Stimulated activated CD4-positive, alpha-beta T cell treated with anti-CD3 and anti-CD28 coated beads, Interleukin-1b, Interleukin-23, amount 100 ng/mL, for 4 hours (primary cell): ENCODE data around the gene UQCR10.
"Not testable (repeated sequence)": the region's sequence is repeated elsewhere in the genome, so short reads cannot be mapped to it uniquely, and the experiment has no call there.

ENCODE experiments used
- DNase-seq, 2 donors: peaks; one replicate each; pipeline ENCODE4 v3.0.0-alpha.2; 2020; ENCODE audit warnings: low read depth in 2 of 2

UQCR10 gene

DNA sequence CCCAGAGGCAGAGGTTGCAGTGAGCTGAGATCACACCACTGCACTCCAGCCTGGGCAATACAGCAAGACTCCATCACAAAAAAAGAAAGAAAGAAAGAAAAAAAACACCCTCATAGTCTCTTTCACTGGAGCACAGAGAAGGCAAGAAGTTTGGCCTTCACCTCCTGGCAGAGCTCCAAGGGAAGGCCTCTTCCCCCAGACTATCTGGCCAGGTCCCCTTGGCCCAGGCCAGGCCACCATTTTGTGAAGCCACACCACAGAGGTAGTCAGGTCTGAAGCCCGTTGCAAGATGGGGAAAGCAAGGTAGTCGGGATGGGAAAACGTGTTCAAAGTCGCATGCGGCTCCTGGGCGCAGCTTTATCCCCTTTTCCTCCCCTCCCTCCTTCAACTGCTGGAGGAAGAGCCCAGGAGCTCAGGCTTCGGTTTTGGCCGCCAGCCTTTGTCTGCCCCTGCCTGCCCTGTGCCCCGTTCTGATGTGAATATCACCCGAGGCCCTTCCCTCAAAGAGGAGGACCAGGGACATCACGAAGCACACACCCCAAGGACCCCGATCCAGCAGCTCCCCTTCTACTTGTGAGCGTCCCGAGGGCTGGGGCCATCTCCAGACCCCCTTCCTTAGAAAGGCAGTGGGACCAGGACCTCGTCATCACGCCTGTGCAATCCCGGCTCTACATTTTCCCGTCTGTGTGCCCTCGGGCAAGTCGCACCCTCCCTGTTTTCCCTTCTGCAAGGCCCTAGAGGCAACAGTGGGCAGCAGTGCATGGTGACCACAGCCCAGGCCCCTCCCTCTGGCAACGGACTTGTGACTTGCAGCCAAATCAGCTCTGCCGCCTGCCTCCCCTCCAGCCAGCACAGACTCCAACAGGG lies 29.7 kb upstream of the UQCR10 start:
- DNase-seq = no peak

DNA sequence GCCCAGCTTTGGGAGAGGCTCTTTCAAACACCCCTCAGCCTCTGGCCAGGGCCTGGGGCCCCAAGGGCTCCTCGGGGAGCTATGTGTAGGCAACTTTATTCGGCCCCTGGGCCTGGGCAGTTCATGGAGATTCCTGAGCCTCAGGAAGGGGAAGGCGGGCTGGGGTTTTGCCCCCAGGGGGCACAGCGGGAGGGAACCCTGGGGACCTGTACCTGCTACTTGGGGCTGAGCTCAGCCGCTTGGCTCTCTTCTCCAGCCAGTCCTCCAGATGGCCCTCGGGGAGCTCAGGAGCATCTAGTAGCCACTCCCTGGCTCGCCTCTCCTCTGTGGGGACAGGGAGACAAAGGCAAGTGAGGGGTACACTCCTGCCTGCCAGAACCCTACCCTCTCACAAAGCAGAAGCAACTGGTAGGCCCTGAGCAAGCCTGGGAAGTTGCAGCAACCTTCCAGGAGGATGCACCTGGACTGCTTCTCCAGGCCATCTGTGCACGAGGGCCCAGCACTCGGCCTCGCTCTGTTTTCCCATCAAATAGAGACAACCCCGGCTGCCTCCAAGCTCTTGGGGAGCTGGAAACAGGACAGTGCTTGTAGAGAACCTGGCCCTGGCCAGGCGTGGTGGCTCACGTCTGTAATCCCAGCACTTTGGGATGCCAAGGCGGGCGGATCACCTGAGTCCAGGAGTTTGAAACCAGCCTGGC lies 28.9 kb upstream of the UQCR10 start:
- DNase-seq = no peak

DNA sequence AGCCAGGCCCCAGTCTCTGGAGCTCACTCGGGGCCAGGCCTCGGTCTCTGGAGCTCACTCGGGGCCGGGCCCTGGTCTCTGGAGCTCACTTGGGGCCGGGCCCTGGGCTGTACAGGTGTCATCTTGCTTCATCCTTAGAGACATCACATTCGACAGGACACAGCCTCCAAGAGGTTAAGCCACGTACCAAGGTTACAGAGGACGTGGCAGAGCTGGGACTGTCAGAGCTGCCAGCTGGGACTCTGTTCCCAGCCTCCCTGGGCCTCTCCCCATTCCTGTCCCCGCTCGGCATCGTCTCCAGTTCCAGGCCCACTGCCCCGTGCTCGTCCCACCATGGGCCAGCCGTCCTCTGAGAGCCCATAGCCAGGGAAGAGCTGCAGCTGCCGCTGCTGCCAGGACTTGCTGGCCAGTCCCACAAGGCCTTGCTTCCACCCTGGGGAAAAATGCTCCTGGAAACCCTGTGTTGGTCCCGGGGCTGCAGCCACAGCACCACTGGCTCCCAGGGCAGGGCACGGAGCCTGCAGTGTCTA lies 27.8 kb upstream of the UQCR10 start:
- no peak for DNase-seq

DNA sequence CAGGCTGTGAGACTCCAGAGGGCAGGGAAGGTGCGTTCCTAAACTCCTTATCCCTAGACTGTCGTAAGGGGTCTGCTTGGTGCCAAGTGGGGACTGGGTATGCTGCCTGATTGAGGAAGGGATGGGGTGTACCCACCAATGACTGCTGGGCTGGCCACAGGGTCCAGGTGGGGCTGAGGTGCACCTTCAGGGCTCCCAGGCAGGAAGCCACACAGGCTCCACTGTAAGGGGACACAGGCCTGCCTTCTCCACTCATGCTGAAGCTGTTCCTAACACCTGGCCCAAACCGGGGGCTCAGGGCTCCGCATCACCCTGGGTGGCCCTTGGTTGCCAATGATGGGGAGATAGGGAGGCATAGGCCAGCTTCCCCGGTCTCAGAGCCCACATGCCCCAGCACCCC lies 27.0 kb upstream of the UQCR10 start:
- no peak for DNase-seq

DNA sequence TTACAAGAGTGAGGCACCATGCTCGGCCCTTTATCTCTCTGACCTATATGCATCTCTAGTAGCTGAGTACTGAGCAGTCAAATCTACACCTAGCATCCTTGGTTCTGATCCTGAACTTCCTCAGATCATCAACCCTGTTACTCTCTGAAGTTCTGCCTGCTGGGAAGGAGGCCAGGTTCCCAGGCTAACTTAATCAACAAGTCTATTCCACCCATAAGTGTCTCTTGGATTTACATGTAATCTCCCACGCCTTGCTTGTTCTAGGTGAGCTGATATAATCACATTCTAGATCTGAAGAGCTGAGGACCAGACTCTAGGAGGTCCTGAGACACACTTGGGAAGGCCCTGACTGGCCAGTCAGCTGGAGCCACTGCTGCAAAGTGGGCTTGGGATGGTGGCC lies 25.2 kb upstream of the UQCR10 start:
- no peak for DNase-seq

DNA sequence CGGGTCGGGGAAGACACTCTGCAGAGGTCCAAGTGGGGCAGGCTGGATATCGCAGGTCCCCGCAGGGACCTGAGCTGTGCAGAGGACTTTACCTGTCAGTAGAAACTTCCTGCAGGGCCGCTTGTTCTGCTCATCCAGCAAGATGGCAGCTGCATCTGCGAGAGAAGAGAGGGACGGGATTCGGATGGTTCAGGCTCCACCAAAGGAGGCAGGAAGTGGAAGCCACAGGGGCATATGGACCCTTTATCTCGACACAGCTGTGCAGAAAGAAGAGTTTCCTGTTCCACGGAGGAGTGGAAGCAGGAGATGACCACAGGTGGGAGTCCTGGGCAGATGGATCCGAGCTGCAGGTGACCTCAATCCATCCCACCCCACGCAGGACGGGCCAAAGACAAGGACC lies 24.8 kb upstream of the UQCR10 start:
- no peak for DNase-seq

DNA sequence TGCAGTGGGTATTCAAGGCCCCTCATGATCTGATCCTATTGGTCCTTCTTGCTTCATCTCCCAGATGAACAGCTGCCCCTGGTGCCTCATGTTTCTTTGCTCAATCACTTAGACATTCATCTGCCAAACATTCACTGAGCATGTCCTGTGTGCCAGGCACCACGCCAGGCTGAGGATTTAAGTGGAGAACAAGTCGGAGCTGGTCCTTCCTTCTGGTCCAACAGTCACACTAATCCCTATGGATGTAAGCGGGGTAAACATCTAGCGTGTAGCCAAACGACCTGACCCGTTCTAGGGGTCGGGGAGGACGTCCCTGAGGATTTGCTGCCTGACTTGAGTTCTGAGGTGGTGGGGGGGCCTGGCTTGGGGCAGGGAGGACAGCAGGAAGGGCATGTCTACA lies 22.3 kb upstream of the UQCR10 start:
- DNase-seq = no peak

DNA sequence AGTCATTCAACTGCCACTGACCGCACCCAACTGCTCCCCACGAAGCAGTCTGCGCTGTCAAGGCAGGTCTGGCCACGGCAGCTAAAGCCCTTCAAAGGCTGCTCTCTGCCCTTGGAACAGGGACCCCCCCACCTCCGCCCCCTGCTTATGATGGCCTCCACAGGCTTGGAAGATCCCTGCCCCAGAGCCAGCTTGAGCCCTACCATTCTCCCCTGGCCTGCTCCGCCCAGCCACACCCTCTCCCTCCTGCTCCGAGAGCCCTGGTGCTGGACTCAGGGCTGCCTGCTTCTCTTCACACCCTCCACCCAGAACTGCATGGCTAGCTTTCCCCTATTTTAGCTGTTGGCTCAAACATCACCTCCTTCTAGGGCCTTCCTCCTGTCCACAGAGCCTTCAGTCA lies 19.3 kb upstream of the UQCR10 start:
- DNase-seq = no peak

DNA sequence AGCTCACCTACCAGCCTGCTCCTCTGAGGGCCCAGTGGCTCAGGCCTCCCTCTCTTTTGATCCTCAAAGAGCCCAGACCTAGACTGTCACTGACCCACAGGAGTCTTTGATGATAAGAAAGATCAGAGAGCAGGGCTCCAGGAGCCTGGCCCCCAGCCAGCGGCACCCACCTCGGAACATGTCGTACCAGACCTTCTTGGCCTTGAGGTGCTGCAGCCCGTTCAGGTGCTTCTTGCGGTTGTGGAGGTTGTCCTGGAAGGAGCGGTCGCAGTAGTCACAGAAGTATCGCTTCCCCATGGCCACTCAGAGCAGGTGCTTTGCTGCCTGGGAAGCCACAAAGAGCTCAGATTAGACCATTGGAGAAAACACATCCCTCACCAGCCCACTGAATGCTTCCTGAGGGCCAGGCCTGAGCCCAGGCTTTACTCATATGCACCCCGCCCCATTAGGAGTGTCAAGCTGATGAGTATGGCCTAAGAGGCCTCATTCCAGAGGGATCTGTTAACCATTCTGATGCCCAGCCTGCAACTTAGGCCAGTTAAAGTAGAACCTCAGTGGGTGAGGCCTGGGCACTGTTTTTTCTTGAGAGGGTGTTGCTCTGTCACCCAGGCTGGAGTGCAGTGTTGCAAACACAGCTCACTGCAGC lies 18.8 kb upstream of the UQCR10 start:
- DNase-seq = no peak

DNA sequence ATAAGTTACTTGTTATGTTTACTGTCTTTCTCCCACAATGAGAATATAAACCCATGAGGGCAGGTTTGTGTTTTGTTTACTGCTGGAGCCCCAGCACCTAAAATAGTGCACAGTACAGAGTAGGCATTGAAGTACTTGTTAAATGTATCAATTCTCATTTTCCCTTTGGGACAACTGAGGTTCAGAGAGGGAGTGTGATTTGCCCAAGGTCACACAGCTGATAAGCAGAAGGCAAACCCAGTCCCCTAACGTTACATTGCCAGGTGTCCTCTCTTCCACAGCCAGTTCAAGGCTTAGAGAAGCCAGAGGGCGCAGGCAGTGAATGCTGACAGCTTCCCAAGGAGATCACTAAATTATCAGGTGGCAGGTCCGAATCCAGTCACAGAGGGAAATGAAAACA lies 17.1 kb upstream of the UQCR10 start:
- DNase-seq = no peak

DNA sequence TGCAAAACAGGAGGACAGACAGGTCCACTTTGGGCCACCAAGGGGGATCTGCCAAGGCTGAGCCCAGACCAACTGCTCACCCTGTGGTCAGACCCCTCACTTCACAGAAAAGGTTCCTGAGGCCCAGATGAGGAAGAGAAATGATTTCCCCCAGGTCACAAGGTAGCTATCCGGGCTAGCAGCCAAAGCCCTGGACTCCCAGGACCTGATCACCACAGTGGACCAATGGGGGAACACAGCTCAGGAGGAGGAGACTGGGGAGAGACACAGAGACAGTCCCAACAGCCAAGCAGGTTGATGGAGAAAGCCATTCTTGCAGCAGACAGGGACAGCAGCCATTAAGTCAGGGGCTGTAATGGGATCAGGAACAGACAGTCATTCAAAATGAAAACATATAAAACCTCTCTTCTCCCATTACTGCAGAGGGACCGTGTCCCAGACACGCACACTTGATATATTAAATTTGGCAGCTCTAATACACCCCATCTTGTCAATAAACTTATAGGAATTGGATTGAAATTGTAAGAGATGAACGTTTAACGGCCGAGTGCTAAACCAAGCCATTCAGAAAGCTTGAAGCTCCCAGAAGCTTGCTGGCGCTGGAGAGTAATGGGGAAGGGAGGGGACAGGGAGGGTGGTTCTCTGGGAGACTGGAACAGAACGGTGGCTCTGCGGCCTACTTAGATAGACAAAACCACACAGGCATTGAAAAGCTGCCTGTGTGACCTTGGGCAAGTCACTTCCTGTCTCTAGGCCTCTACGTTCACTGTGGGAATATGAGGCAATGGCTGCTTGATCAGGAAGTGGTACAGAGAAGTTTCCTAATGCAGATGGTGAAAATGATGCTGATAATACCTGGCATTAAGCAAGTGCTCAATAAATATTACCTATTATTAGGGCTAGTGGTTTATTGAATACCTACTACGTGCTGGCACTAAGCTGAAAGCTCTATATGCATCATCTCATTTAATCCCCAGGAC lies 16.3 kb upstream of the UQCR10 start:
- DNase-seq = no peak

DNA sequence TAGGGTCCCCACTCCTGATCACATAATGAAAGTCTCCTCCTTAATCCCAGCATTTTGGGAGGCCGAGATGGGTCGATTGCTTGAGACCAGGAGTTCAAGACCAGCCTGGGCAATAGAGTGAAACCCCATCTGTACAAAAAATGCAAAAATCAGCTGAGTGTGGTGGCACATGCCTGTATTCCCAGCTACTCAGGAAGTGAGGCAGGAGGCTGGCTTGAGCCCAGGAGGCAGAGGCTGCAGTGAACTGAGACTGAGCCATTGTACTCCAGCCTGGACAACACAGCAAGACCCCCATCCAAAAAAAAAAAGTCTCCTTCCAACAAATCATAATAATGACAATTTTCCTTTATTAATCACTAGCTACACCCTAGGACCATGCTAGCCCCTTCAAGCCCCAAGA lies 15.5 kb upstream of the UQCR10 start:
- DNase-seq = no peak

DNA sequence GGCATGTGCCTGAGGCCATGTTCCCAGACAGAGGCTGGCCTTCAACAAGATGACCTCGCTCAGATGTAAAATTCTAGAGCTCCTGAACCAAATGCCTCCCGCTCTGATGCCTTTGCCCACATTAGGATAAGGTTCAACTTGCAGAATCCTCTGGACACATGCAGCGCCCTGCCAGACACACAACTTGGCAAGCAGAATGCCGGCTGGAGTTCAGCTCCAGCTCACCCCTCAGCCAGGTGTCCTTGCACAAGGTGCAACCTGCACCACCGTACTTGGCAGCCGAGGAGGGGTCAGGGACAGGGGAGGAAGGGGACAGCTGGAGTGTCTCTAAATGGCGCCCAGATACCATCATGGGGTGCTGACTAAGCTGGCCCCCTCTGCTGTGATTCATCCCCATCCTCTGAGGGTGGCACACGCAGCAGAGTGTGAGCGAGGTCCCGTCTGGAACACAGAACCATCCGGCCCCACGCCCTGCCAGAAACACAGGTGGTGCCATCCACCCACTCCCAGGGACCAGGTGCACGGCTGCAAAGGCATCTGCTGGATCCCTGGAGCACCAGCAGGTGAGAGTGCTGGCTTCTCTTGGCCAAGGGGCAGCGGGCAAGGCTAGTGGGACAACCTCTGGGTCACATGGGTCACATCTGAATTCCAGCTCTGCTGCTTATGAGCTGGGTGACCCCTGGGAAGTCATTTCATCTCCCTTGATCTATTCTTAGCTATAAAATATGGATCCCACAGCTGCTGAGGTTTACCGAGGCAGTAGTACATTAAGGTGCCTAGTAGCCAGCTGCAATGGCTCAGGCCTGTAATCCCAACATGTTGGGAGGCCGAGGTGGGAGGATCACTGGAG lies 13.1 kb upstream of the UQCR10 start:
- DNase-seq = no peak

DNA sequence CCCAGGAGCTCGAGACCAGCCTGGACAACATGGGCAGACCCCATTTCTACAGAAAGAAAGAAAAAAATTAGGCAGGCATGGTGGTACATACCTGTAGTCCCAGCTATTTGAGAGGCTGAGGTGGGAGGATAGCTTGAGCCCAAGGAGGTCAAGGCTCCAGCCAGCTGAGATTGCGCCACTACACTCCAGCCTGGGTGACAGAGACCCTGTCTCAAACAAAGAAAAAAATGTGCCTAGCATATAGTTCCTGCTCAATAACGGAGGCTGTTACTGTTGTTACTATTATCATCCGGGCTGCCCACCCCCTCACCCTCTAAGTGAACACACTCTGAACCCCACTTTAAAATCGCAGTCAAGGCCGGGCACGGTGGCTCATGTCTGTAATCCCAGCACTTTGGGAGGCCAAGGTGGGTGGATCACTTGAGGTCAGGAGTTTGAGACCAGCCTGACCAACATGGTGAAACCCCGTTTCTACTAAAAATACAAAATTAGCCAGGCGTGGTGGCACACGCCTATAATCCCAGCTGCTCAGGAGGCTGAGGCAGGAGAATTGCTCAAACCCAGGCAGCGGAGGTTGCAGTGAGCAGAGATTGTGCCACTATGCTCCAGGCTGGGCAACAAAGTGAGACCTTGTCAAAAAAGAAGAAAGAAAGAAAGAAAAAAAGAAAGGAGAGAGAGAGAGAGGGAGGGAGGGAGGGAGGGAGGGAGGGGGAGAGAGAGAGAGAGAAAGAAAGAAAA lies 12.3 kb upstream of the UQCR10 start:
- DNase-seq = not testable (repeated sequence)

DNA sequence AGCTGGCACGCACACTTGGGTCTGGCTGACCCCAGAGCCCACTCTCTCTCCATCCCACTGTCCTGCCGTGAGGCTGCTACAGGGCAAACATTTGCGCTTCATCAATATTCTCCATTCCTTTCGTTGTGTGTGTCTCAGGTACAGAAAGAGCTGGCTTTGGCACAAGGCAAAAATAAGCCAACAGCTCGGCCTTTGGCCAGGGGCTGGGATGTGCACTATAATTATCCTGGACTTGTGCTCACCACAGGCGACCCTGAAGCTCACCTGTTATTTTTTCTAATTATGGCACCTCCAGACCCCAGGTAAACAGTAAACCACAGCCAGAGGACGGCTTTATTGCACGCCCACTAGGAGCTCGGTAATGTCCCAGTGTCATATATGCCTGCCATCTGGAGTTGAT lies 11.3 kb upstream of the UQCR10 start:
- no peak for DNase-seq

DNA sequence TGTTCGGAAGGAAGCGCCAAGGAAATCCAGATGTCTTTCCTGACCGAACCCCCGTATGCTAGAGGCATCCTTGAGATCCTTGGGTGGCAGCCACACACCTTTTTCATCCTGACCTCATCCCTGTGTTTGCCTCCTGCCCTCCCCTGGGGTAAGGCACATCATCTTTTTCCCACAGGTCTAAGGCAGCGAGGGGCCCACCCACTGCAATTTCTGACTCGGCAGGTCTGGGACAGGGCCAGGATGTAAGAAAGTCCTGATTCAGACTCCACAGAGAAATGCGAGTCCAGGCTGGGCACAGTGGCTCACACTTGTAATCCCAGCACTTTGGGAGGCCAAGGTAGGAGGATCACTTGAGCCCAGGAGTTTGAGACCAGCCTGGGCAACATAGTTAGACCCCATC lies 10.8 kb upstream of the UQCR10 start:
- no peak for DNase-seq

DNA sequence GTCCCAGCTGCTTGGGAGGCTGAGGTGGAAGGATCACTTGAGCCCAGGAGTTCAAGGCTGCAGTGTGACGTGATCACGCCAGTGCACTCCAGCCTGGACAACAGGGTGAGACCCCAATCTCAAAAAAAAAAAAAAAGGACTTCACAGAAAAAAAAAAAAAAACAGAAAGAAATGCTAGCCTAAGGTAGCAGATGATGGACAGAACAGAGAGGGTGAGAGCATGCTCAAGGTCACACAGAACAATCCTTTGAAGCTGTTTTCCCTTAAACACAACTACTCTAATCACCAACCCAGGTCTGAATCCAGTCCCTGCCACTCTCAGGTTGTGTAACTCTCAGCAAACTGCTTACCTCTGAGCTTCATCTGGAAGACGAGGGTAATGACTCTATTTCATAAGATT lies 10.1 kb upstream of the UQCR10 start:
- no peak for DNase-seq

DNA sequence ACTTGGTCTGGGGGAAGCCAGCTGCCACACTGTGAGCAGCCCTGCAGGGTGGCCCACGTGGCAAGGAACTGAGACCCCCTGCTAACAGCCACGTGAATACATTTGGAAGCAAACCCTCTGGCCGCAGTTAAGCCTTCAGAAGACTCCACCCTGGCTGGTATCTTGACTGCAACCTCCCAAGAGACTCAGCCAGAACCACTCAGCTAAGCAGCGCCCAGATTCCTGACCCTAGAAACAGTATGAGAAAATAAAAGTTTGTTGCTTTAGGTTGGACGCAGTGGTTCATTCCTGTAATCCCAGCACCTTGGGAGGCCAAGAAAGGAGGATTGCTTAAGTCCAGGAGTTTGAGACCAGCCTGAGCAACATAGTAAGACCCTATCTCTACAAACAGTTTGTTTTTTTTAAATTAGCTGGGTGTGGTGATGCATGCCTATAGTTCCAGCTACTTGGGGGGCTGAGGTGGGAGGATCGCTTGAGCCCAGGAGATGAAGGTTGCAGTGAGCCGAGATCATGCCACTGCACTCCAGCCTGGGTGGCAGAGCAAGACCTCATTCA lies 9.0 kb upstream of the UQCR10 start:
- DNase-seq = no peak

DNA sequence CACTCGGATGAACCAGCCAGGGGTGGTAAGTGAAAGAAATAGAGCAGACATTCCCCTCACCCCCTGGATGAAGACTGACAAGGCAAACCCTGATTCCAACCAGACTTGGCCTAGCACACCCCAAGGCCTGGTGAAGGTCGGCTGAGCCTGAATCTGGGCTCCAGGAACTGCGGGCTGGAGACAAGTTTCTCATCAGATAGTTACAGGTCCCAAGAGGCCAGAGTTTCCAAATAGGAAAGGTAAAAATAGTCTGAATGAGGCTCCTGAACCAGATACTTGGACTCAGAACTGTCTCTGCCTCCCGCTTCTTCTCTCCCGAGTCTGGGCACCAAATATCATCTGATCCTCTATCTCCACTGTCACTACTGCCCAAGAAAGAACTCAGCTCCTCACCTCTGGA lies 8.2 kb upstream of the UQCR10 start:
- no peak for DNase-seq

DNA sequence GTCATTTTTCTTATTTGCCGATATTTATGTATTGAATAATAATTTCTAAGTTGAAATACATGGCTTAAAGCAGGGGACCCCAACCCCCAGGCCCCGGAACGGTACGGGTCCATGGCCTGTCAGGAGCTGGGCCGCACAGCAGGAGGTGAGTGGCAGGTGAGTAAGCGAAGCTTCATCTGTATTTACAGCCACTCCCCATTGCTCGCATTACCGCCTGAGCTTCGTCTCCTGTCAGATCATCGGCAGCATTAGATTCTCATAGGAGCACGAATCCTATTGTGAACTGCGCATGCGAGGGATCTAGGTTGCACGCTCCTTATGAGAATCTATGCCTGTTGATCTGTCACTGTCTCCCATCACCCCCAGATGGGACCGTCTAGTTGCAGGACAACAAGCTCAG lies 4.9 kb upstream of the UQCR10 start:
- no peak for DNase-seq
